ENCODE measurements around the gene ATXN7L2. TPM values are rescaled to one million over a fixed set of nuclear protein-coding genes. Genes with fewer than 3 reads are reported as not detected.

Gene ATXN7L2
- total and polyA plus RNA-seq, 10 of the 15 experiments (the other 5 are each of a cell fraction or from before 2014, with no cell fraction given), result 0.27 to 7.4 (median 4.9) TPM

GRCh38 chr1:109488696-109489095 is 5.0 kb downstream of the ATXN7L2 start:
- BruUV-seq (replicated peaks), result no TSS peak
- no peak overlapping the region for H2AFZ ChIP-seq (ENCODE audit: control insufficient read depth, low read depth, low read length)
- no peaks in the 10 kb centered on the region for H4K20me1 ChIP-seq (ENCODE audit: control insufficient read depth, insufficient read depth)
- no peaks in the 10 kb centered on the region for H3K27me3 ChIP-seq (replicated peaks in 1 of 2; ENCODE audit: control insufficient read depth in 2 of 2, insufficient read depth in 2 of 2, low read length in 1 of 2)
- ChIA-PET SMC1A (ENCODE audit: uncharacterized antibody, unreplicated experiment) (interaction anchor here (14.4 kb wide), 1 partner anchor 42 kb away, joined by 431 read pairs; no protein-coding TSS in a partner anchor), POLR2A (no interaction called here), RAD21 (ENCODE audit: unreplicated experiment) (interaction anchor here (13.4 kb wide), 1 partner anchor 42 kb away, joined by 422 read pairs; no protein-coding TSS in a partner anchor), CTCF (interaction anchor here (2.6 to 26.7 kb wide), 3 partner anchors 11 to 43 kb away, joined by 15 to 1280 read pairs (median 240); partner anchors contain the start of genes AMIGO1 and GPR61)
- H3K27ac ChIP-seq (ENCODE audit: control insufficient read depth, insufficient read depth), result no peak overlapping the region
- TF ChIP-seq KDM1A (IDR thresholded peaks at IDR 0.05; ENCODE audit: borderline replicate concordance), result no peak
- TF ChIP-seq POLR2AphosphoS2 (IDR thresholded peaks at IDR 0.05; ENCODE audit: low read depth, low read length), result no peak
- no peak for TF ChIP-seq SUPT20H (IDR thresholded peaks at IDR 0.05; ENCODE audit: borderline replicate concordance, control insufficient read depth, low read depth, low read length)
- no peak for TF ChIP-seq RBBP5 (conservative IDR thresholded peaks at IDR 0.05)
- TF ChIP-seq HCFC1 (IDR thresholded peaks at IDR 0.05; ENCODE audit: low read length), result no peak
- H3K36me3 ChIP-seq (ENCODE audit: control insufficient read depth in 2 of 2, insufficient read depth in 2 of 2, low read length in 1 of 2), result peaks cover 0 to 4% of the 10 kb centered on the region in 2 experiments
- in situ Hi-C loops (cut with MboI) (loop anchor here (5.0 kb wide), 1 partner anchor 134 kb away; no protein-coding TSS in a partner anchor), intact Hi-C loops (cut with micrococcal nuclease; ENCODE audit: unreplicated experiment) (no loop called here)
- H3K9ac ChIP-seq (ENCODE audit: control insufficient read depth, insufficient read depth, low read length), result no peak overlapping the region
- peaks cover 6% of the 10 kb centered on the region for H3K4me1 ChIP-seq (ENCODE audit: control insufficient read depth, insufficient read depth, low read length)
- H3K4me3 ChIP-seq, result no peak overlapping the region
- H3K4me2 ChIP-seq (ENCODE audit: control insufficient read depth, insufficient read depth), result no peak overlapping the region
- peaks cover 9% of the 10 kb centered on the region for H3K79me2 ChIP-seq (ENCODE audit: control insufficient read depth, insufficient read depth, low read length)
- ATAC-seq (no peak), DNase-seq (ENCODE audit: low read depth, low spot score) (no peak), FAIRE-seq (no peak)
- no peaks in the 10 kb centered on the region for H3K9me3 ChIP-seq (replicated peaks; ENCODE audit: control insufficient read depth, insufficient read depth, low read length)
- 90% methylated on average over 12 of the region's 12 CpGs for WGBS (ENCODE audit: insufficient coverage, insufficient replicate concordance, low lambda C conversion rate, missing lambda C conversion rate)

All from GM12878 (cell line).